GM18868 (cell line): ENCODE measurements around the gene RNU6-7.

Source experiments
- ATAC-seq: cut with Tn5 transposase; IDR thresholded peaks from one replicate; pipeline ENCODE4 v1.9.1; 2021; ENCODE audit warnings: mild to moderate bottlenecking, moderate library complexity; ENCODE audit not compliant: unreplicated experiment

Gene RNU6-7

GRCh38 chr14:32203928-32204357 lies 2.1 kb downstream of the RNU6-7 start:
- no peak for ATAC-seq

GRCh38 chr14:32205554-32205953 lies 3.7 kb downstream of the RNU6-7 start:
- ATAC-seq = no peak

- ATAC-seq = peak; percentile 28
Measured at GRCh38 chr14:32205984-32206383, 4.1 kb downstream of the RNU6-7 start.

- no peak for ATAC-seq
Measured at GRCh38 chr14:32206552-32206951, 4.7 kb downstream of the RNU6-7 start.

GRCh38 chr14:32208490-32208889 lies 6.6 kb downstream of the RNU6-7 start:
- no peak for ATAC-seq

- no peak for ATAC-seq
Measured at GRCh38 chr14:32209471-32209870, 7.6 kb downstream of the RNU6-7 start.

- ATAC-seq = no peak
Measured at GRCh38 chr14:32211068-32211404, 9.2 kb downstream of the RNU6-7 start.

- ATAC-seq = no peak
Measured at GRCh38 chr14:32212833-32213232, 11.0 kb downstream of the RNU6-7 start.

- no peak for ATAC-seq
Measured at GRCh38 chr14:32217301-32217700, 15.5 kb downstream of the RNU6-7 start.

GRCh38 chr14:32224737-32225377 lies 23.0 kb downstream of the RNU6-7 start:
- ATAC-seq = peak; percentile 90

- ATAC-seq = no peak
Measured at GRCh38 chr14:32225378-32225920, 23.6 kb downstream of the RNU6-7 start.

GRCh38 chr14:32226056-32226455 lies 24.2 kb downstream of the RNU6-7 start:
- ATAC-seq = no peak

- no peak for ATAC-seq
Measured at GRCh38 chr14:32230181-32230580, 28.3 kb downstream of the RNU6-7 start.

- ATAC-seq = no peak
Measured at GRCh38 chr14:32230695-32231280, 28.9 kb downstream of the RNU6-7 start.

GRCh38 chr14:32232481-32232880 lies 30.6 kb downstream of the RNU6-7 start:
- no peak for ATAC-seq

- no peak for ATAC-seq
Measured at GRCh38 chr14:32233260-32233659, 31.4 kb downstream of the RNU6-7 start.

- ATAC-seq = no peak
Measured at GRCh38 chr14:32244404-32244803, 42.6 kb downstream of the RNU6-7 start.

GRCh38 chr14:32246751-32247150 lies 44.9 kb downstream of the RNU6-7 start:
- no peak for ATAC-seq

- ATAC-seq = no peak
Measured at GRCh38 chr14:32249371-32249770, 47.5 kb downstream of the RNU6-7 start.

- ATAC-seq = no peak
Measured at GRCh38 chr14:32249780-32250179, 47.9 kb downstream of the RNU6-7 start.

- no peak for ATAC-seq
Measured at GRCh38 chr14:32250681-32251080, 48.8 kb downstream of the RNU6-7 start.

- ATAC-seq = no peak
Measured at GRCh38 chr14:32251530-32251929, 49.7 kb downstream of the RNU6-7 start.
